GM13977 (cell line): ENCODE results near the gene RUNX3.

ENCODE experiments used
- DNase-seq: peaks from one replicate; pipeline ENCODE4 v3.0.0; 2012; ENCODE audit warnings: low spot score
- in situ Hi-C: fragments of 300-500 bp; cut with MboI; formaldehyde crosslinking; loops from one replicate; pipeline ENCODE4 v1.12.0; 2022; ENCODE audit warnings: low sequenced_read_pairs, low pct_unique_long_range_greater_than_20kb, mixed read lengths, inconsistent platforms; ENCODE audit not compliant: unreplicated experiment
- TF ChIP-seq, protein P1 (sequence below): IDR thresholded peaks from 2 replicates; pipeline ENCODE4 v1.5.1; 2012; ENCODE audit warnings: mild to moderate bottlenecking, control low read depth; ENCODE audit not compliant: insufficient read depth; ENCODE audit errors: extremely low read depth, missing control alignments

Gene RUNX3

DNA sequence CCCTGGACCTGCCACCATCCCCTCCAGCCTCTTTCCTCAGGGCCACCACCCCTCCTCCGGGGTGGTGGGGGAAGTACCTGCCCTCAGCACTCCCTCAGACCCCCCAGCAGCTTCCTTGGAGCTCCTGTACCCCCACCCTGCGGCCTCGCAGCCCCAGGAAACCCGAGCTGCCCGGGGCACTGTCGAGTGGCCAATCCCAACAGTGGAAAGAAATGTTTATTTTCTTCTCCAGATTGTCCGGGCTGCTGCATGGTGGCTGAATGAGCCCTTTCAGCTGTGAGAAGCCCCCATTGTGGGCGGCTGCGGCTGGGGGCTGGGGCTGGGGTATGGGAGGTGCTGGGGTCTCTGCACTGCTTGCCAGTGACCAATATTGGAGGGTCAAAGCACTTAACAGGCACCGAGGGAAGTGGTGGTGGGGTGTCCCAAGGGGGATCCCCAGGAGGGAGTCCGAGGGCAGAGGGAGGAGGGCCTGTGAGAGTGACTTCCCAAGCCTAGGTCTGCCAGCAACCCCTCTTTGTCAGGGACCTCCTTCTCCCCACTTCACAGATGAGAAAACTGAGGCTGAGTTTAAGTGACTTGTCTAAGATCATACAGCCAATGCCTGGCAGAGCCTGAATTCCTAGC, 25.2 kb downstream of the RUNX3 start:
- TF ChIP-seq, protein P1, sequence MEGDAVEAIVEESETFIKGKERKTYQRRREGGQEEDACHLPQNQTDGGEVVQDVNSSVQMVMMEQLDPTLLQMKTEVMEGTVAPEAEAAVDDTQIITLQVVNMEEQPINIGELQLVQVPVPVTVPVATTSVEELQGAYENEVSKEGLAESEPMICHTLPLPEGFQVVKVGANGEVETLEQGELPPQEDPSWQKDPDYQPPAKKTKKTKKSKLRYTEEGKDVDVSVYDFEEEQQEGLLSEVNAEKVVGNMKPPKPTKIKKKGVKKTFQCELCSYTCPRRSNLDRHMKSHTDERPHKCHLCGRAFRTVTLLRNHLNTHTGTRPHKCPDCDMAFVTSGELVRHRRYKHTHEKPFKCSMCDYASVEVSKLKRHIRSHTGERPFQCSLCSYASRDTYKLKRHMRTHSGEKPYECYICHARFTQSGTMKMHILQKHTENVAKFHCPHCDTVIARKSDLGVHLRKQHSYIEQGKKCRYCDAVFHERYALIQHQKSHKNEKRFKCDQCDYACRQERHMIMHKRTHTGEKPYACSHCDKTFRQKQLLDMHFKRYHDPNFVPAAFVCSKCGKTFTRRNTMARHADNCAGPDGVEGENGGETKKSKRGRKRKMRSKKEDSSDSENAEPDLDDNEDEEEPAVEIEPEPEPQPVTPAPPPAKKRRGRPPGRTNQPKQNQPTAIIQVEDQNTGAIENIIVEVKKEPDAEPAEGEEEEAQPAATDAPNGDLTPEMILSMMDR: no peak
- in situ Hi-C loops: no loop called here
- DNase-seq: peak; percentile 26

DNA sequence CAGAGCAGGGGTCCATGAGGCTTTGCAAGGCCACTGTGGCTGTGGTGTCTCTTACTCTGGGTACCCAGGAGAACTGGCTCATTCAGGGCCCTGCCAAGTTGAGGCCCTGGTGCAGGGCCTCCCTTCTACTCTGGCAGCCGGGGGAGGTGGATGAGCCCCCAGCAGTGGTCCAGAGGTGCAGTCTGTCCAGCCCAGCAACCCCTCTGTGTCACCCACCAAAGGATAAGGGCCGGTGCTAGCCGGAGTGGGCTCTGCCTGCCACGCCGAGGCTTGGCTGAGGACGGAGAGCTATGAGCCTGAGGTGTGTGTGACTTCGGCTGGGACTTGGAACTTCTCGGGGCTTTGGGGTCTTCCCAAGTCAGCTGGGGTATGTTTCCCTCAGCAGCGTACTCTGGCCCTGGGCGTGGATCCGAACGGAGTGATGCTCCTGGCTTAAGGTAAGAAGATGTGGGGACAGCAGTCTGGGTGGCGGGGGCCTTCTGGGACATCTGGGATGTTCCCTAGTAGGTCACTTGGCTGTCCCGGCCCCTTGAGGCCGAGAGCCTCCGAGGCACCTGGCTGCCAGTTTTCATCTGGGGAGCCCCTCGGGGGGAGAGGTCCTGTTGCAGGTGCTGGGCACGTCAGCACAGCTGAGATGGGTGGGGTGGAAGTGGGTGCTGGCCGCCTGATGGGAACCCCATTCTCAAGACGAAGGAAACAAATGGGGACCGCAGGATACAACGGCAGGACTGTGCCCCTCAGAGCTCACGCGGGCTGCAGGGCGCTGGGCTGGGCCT, 25.9 kb downstream of the RUNX3 start:
- DNase-seq: peak; percentile 29
- in situ Hi-C loops: no loop called here
- TF ChIP-seq, protein P1: no peak

DNA sequence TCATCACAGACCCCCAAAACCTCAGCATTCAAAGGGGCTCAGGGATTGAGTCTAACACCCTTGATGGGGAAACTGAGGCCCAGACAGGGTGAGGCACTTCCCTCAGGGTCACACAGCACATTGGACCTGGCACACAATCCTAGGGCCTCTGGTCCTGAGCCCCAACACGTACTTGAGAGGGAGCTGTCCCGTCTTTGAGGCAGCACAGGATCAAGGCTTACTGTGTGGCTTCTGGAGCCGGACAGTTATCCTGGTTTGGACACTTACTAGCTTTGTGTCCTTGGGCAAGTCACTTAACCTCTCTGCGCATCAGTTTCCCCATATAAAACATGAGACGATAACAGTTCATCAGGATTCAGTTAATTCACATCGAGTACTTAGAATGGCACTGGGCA, 26.5 kb downstream of the RUNX3 start:
- DNase-seq: peak; percentile 26
- in situ Hi-C loops: no loop called here
- TF ChIP-seq, protein P1: no peak

- peak; percentile 36 for DNase-seq
- in situ Hi-C loops: no loop called here
- TF ChIP-seq, protein P1: no peak
Measured at GRCh38 chr1:24903011-24903461, 27.0 kb downstream of the RUNX3 start.

DNA sequence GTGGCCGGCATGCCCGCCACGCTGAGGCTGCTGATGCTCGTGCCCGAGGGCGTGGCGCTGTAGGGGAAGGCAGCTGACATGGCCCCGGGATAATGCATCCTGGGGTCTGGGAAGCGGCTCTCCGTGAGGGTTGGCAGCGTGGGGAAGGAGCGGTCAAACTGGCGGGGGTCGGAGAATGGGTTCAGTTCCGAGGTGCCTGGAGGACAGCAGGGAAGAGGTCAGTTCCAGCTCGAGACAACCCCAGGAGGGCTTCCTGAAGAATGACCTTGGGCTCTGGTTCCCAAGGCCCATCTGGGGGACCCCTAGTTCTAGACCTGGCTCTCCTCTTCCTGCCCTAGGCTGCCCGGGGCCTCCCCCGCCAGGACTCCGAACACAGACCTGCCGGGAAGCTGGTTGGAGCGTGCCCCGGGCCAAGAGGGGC, 27.6 kb downstream of the RUNX3 start:
- DNase-seq: peak; percentile 25
- TF ChIP-seq, protein P1: no peak
- in situ Hi-C loops: no loop called here

GRCh38 chr1:24901791-24902470, 28.1 kb downstream of the RUNX3 start:
- in situ Hi-C loops: no loop called here
- TF ChIP-seq, protein P1: no peak
- DNase-seq: peak; percentile 36
